HepG2 (cell line): ENCODE measurements around the gene JAG1. TPM values are rescaled to one million over a fixed set of nuclear protein-coding genes. Genes with fewer than 3 reads are reported as not detected.

Experiments
- ELF3 ChIP-seq: IDR thresholded peaks from 2 replicates; pipeline ENCODE4 v1.6.1; 2016; ENCODE audit warnings: missing genetic modification reagents, missing compliant biosample characterization
- GRHL1 ChIP-seq: sonication (generic); formaldehyde crosslinking; conservative IDR thresholded peaks from 2 replicates; pipeline ENCODE4 v1.8.0; 2022; ENCODE audit warnings: missing genetic modification reagents
- KIAA2018 ChIP-seq: sonication (generic); formaldehyde crosslinking; IDR thresholded peaks from 2 replicates; pipeline ENCODE4 v1.5.0; 2020; ENCODE audit warnings: mild to moderate bottlenecking, missing genetic modification reagents, borderline replicate concordance
- KLF9 ChIP-seq: IDR thresholded peaks from 2 replicates; pipeline ENCODE4 v1.6.1; 2016; ENCODE audit warnings: low read depth
- MAFF ChIP-seq: IDR thresholded peaks from 2 replicates; pipeline ENCODE4 v1.6.1; 2011; ENCODE audit warnings: low read depth, low read length, improper control_type of control experiment
- MED1 ChIP-seq: sonication (generic); formaldehyde crosslinking; IDR thresholded peaks from 2 replicates; pipeline ENCODE4 v1.4.0; 2020; ENCODE audit warnings: missing genetic modification reagents
- MTA1 ChIP-seq: sonication (generic); formaldehyde crosslinking; IDR thresholded peaks from 2 replicates; pipeline ENCODE4 v1.4.0; 2020; ENCODE audit warnings: missing genetic modification reagents, mild to moderate bottlenecking, borderline replicate concordance
- ONECUT2 ChIP-seq: sonication (generic); formaldehyde crosslinking; IDR thresholded peaks from 2 replicates; pipeline ENCODE4 v1.4.0; 2020; ENCODE audit warnings: missing genetic modification reagents
- SMC3 ChIP-seq: IDR thresholded peaks from 2 replicates; pipeline ENCODE4 v1.6.1; 2011; ENCODE audit warnings: low read length, improper control_type of control experiment
- TERF1 ChIP-seq: sonication (generic); formaldehyde crosslinking; IDR thresholded peaks from 2 replicates; pipeline ENCODE4 v1.8.0; 2022; ENCODE audit warnings: mild to moderate bottlenecking, missing genetic modification reagents, moderate library complexity
- ZFP36L1 ChIP-seq: sonication (generic); formaldehyde crosslinking; IDR thresholded peaks from 2 replicates; pipeline ENCODE4 v1.8.0; 2022; ENCODE audit warnings: mild to moderate bottlenecking, missing genetic modification reagents, moderate library complexity
- ZNF121 ChIP-seq: sonication (generic); formaldehyde crosslinking; IDR thresholded peaks from 2 replicates; pipeline ENCODE4 v1.5.0; 2020; ENCODE audit warnings: mild to moderate bottlenecking, missing genetic modification reagents
- ZNF17 ChIP-seq: sonication (generic); formaldehyde crosslinking; IDR thresholded peaks from 2 replicates; pipeline ENCODE4 v1.5.0; 2020; ENCODE audit warnings: mild to moderate bottlenecking, missing genetic modification reagents
- ZNF256 ChIP-seq: sonication (generic); formaldehyde crosslinking; conservative IDR thresholded peaks from 2 replicates; pipeline ENCODE4 v1.4.0; 2020; ENCODE audit warnings: missing genetic modification reagents
- ZNF687 ChIP-seq: sonication (generic); formaldehyde crosslinking; IDR thresholded peaks from 2 replicates; pipeline ENCODE4 v1.5.1; 2020; ENCODE audit warnings: mild to moderate bottlenecking, missing genetic modification reagents, moderate library complexity
- ZNF772 ChIP-seq: sonication (generic); formaldehyde crosslinking; IDR thresholded peaks from 2 replicates; pipeline ENCODE4 v1.5.0; 2020; ENCODE audit warnings: mild to moderate bottlenecking, missing genetic modification reagents
- polyA plus RNA-seq, 8 experiments: library from polyadenylated mRNA; depleted of rRNA in 3 of 8; stranded (reverse) in 7 of 8; unstranded in 1 of 8; fragments of >200 nt; fragmentation: Illumina TruSeq in 4 of 8; extraction: Trizol in 4 of 8; gene quantifications; 2 replicates each; pipeline versions ENCODE4 v1.2.1 to v1.2.3, GENCODE V29; 2011 to 2016; ENCODE audit warnings: low read depth in 4 of 8, missing spikeins in 1 of 8, mixed read lengths in 1 of 8; ENCODE audit not compliant: insufficient read depth in 1 of 8
- total RNA-seq, 5 experiments: library from RNA; depleted of rRNA; stranded (reverse); fragments of >200 nt; fragmentation: Illumina TruSeq; extraction: Trizol; gene quantifications; 2 replicates each; pipeline ENCODE4 v1.2.3, GENCODE V29; 2016; ENCODE audit warnings: low read depth in 1 of 5

JAG1 gene
- total and polyA plus RNA-seq, 2 of the 13 experiments (the other 11 are each of a cell fraction or from before 2014, with no cell fraction given) = 47.1 to 56.3 TPM

- TF ChIP-seq ELF3 = peak; percentile 42; the same call in 1 of the 2 replicates
- no peak for TF ChIP-seq ZNF121 (CRISPR knock-in tag)
- no peak for TF ChIP-seq TERF1 (CRISPR knock-in tag)
- no peak for TF ChIP-seq KIAA2018 (CRISPR knock-in tag)
- TF ChIP-seq SMC3 = no peak
- TF ChIP-seq GRHL1 (CRISPR knock-in tag) = no peak
- no peak for TF ChIP-seq ZNF256 (CRISPR knock-in tag)
- no peak for TF ChIP-seq ZNF687
- no peak for TF ChIP-seq KLF9
- no peak for TF ChIP-seq MTA1 (CRISPR knock-in tag)
- no peak for TF ChIP-seq ZFP36L1
- TF ChIP-seq MED1 = no peak
- TF ChIP-seq ZNF772 = no peak
- TF ChIP-seq MAFF = no peak
- no peak for TF ChIP-seq ONECUT2 (CRISPR knock-in tag)
- TF ChIP-seq ZNF17 (CRISPR knock-in tag) = no peak
Observed at GRCh38 chr20:10715035-10715434, 41.2 kb upstream of the JAG1 start (continued).
